HEK293T (cell line): ENCODE measurements around the gene DPP3.

ENCODE experiments used
- CTCF ChIA-PET: fragments of 350-600 bp; formaldehyde crosslinking; extraction: SDS; loops from one replicate; lab custom pipeline; 2021; ENCODE audit warnings: antibody characterized with exemption, inconsistent platforms; lab: Yijun Ruan, JAX
- POLR2A ChIA-PET: fragments of 350-600 bp; formaldehyde crosslinking; extraction: SDS; loops from one replicate; lab custom pipeline; 2020; ENCODE audit warnings: antibody characterized with exemption, inconsistent platforms; lab: Yijun Ruan, JAX
- DNase-seq: peaks from one replicate; pipeline ENCODE4 v3.0.0; 2012; ENCODE audit warnings: mixed read lengths; ENCODE audit errors: extremely low spot score
- ARNT ChIP-seq: fragments of 450-650 bp; IDR thresholded peaks from 2 replicates; pipeline ENCODE4 v1.6.1; 2017; ENCODE audit warnings: mild to moderate bottlenecking
- BHLHE40 ChIP-seq: fragments of 450-650 bp; IDR thresholded peaks from 2 replicates; pipeline ENCODE4 v1.6.1; 2016; ENCODE audit warnings: mild to moderate bottlenecking, moderate library complexity, borderline replicate concordance
- CTBP1 ChIP-seq: fragments of 450-650 bp; IDR thresholded peaks from 2 replicates; pipeline ENCODE4 v1.6.1; 2016; ENCODE audit warnings: borderline replicate concordance
- ELF4 ChIP-seq: fragments of 450-650 bp; IDR thresholded peaks from 2 replicates; pipeline ENCODE4 v1.6.1; 2017; ENCODE audit warnings: antibody characterized with exemption
- FOXA1 ChIP-seq: fragments of 450-650 bp; IDR thresholded peaks from 2 replicates; pipeline ENCODE4 v1.6.1; 2016; ENCODE audit warnings: mild to moderate bottlenecking
- FOXK2 ChIP-seq: fragments of 450-650 bp; IDR thresholded peaks from 2 replicates; pipeline ENCODE4 v1.6.1; 2016; ENCODE audit warnings: mild to moderate bottlenecking
- FOXM1 ChIP-seq: fragments of 450-650 bp; IDR thresholded peaks from 2 replicates; pipeline ENCODE4 v1.6.1; 2017; ENCODE audit warnings: mild to moderate bottlenecking, borderline replicate concordance
- HDGF ChIP-seq: fragments of 450-650 bp; IDR thresholded peaks from 2 replicates; pipeline ENCODE4 v1.6.1; 2017; ENCODE audit warnings: antibody characterized with exemption, borderline replicate concordance
- L3MBTL2 ChIP-seq: fragments of 450-650 bp; conservative IDR thresholded peaks from 2 replicates; pipeline ENCODE4 v1.6.1; 2016; ENCODE audit warnings: mild to moderate bottlenecking
- LEF1 ChIP-seq: fragments of 450-650 bp; IDR thresholded peaks from 2 replicates; pipeline ENCODE4 v1.6.1; 2017; ENCODE audit warnings: mild to moderate bottlenecking, borderline replicate concordance
- NFRKB ChIP-seq: fragments of 450-650 bp; IDR thresholded peaks from 2 replicates; pipeline ENCODE4 v1.6.1; 2016; ENCODE audit warnings: mild to moderate bottlenecking, moderate library complexity
- SP1 ChIP-seq: fragments of 450-650 bp; IDR thresholded peaks from 2 replicates; pipeline ENCODE4 v1.6.1; 2017
- SUZ12 ChIP-seq: fragments of 450-650 bp; IDR thresholded peaks from 2 replicates; pipeline ENCODE4 v1.6.1; 2016; ENCODE audit warnings: mild to moderate bottlenecking
- TARDBP ChIP-seq: fragments of 450-650 bp; IDR thresholded peaks from 2 replicates; pipeline ENCODE4 v1.6.1; 2016
- ZNF384 ChIP-seq: fragments of 450-650 bp; IDR thresholded peaks from 2 replicates; pipeline ENCODE4 v1.6.1; 2016
- TF ChIP-seq, protein P1 (sequence below): fragments of 450-650 bp; IDR thresholded peaks from 2 replicates; pipeline ENCODE4 v1.6.1; 2016

The DPP3 gene

DNA sequence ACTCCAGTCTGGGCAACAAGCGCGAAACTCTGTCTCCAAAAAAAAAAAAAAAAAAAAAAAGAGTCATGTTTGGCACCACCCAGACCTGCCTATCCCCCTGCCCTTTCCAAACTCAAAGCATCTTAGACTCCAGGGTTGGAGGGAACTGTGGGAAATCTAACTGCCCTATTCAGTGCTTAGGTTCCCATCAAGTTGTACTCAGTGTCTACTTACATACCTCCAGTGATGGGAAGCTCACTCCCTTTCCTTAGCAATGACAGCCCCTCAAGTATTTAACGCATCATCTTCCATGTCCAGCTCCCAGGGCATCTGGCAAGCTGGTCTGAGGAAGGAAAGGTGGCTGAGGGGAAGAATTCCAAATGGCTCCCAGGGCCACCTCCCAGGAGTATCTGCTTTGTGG is 69.5 kb downstream of the DPP3 start:
- ChIA-PET POLR2A (interaction anchor here (1.3 to 1.8 kb wide), 3 partner anchors 12 to 43 kb away, joined by 3 read pairs; partner anchors contain the start of genes CCDC87 and CTSF), CTCF (no interaction called here)
- DNase-seq: no peak
- TF ChIP-seq HDGF: no peak
- no peak for TF ChIP-seq SP1
- no peak for TF ChIP-seq BHLHE40
- no peak for TF ChIP-seq ARNT
- no peak for TF ChIP-seq L3MBTL2
- no peak for TF ChIP-seq ELF4
- TF ChIP-seq FOXM1: no peak
- no peak for TF ChIP-seq LEF1
- TF ChIP-seq TARDBP: no peak
- TF ChIP-seq ZNF384: no peak
- TF ChIP-seq, protein P1, sequence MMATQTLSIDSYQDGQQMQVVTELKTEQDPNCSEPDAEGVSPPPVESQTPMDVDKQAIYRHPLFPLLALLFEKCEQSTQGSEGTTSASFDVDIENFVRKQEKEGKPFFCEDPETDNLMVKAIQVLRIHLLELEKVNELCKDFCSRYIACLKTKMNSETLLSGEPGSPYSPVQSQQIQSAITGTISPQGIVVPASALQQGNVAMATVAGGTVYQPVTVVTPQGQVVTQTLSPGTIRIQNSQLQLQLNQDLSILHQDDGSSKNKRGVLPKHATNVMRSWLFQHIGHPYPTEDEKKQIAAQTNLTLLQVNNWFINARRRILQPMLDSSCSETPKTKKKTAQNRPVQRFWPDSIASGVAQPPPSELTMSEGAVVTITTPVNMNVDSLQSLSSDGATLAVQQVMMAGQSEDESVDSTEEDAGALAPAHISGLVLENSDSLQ: no peak
- no peak for TF ChIP-seq CTBP1
- TF ChIP-seq NFRKB: no peak

DNA sequence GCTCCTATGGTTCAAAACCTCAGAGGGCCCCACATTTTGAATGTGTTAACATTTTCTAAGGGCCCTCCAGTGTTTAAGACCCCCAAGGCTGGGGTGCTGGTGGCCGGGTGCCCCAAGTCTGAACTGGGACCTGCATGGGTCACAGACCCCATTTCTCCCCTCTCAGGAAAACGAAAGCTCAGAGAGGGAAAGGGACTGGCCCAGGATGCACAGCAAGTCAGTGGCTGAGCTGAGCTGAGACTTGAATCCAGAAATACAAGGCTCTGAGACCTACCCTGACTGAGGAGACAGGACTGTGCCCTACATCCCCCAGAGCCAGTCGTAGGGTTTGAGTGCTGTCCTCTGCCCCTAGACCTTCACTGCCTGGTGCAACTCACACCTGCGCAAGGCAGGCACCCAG is 70.7 kb downstream of the DPP3 start:
- TF ChIP-seq ARNT (no peak), SP1 (no peak), NFRKB (no peak), ZNF384 (no peak), ELF4 (no peak), LEF1 (no peak), L3MBTL2 (no peak), CTBP1 (no peak), BHLHE40 (no peak), FOXM1 (no peak), FOXK2 (no peak), TARDBP (no peak), FOXA1 (no peak), HDGF (no peak), SUZ12 (no peak)
- TF ChIP-seq, protein P1: no peak
- ChIA-PET CTCF (no interaction called here), POLR2A (interaction anchor here (1.3 kb wide), 1 partner anchor 18 kb away, joined by 3 read pairs; the partner anchor contains the start of gene CTSF)
- DNase-seq: no peak

DNA sequence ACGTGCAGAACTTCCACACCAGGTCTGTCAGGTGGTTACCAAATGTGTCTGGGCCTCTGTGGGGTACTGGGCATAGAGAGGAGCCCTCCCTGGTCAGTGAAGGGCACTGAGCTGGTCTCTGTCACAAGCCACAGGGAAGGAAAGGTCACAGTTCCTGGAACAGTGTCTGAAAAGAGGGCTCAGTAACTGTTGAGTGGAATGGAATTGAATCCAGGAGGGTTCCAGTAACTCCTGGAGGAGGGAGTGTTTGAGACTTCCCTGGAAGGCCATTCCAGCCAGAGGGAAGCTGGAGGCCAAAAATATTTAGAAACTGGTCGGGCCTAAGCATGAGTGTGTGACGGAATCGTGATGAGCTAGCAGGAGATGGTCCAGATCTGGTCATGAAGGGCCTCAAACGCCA is 74.4 kb downstream of the DPP3 start:
- ChIA-PET CTCF (no interaction called here), POLR2A (no interaction called here)
- DNase-seq: no peak
- TF ChIP-seq NFRKB: no peak
- no peak for TF ChIP-seq LEF1
- no peak for TF ChIP-seq HDGF
- no peak for TF ChIP-seq FOXM1
- no peak for TF ChIP-seq TARDBP
- TF ChIP-seq ELF4: no peak

DNA sequence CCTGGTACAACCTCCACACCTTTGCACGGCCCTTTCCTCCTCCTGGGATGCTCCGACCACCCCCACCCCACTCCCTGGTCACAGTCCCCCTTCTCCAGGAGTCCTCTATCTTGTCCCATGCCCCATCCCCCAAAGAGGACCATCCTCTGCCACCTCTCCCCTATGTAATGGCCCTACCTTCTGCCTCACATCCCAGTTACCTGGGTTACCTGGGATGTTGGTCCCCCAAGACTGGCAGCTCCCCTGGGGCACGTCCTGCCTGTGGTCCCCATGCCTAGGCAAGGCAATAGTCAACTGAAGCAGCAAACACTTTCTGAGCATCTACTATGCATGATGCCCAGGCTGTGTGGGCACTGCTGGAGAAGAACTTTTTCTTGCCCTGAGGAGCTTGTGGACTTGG is 75.2 kb downstream of the DPP3 start:
- TF ChIP-seq, protein P1: no peak
- TF ChIP-seq FOXA1: no peak
- no peak for TF ChIP-seq TARDBP
- no peak for TF ChIP-seq CTBP1
- TF ChIP-seq HDGF: no peak
- TF ChIP-seq FOXK2: no peak
- no peak for TF ChIP-seq NFRKB
- TF ChIP-seq LEF1: no peak
- no peak for TF ChIP-seq FOXM1
- TF ChIP-seq SP1: no peak
- TF ChIP-seq ZNF384: no peak
- TF ChIP-seq ARNT: no peak
- no peak for TF ChIP-seq L3MBTL2
- no peak for TF ChIP-seq SUZ12
- no peak for TF ChIP-seq ELF4
- CTCF ChIA-PET: no interaction called here
- POLR2A ChIA-PET: interaction anchor here (0.8 kb wide), 1 partner anchor 19 kb away, joined by 3 read pairs; no protein-coding TSS in a partner anchor
- DNase-seq: no peak

DNA sequence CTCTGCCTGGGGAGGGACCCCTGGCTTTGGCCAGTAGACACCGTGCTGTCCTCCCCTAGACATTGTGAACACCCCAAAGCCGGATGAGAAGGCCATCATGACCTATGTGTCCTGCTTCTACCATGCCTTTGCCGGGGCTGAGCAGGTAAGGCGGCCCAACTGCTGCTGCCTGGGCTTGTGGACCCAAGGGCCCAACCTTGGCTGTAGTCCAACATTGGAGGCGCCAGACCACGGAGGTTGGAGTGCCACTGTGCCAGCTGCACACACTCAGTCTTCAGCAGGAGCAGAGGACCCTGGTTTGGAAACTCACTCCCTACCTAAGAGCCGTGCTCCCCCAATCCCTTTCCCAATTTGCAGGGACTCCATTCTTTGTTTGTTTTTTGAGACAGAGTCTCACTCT is 75.9 kb downstream of the DPP3 start:
- TF ChIP-seq ARNT (no peak), HDGF (no peak), L3MBTL2 (no peak), ZNF384 (no peak), FOXM1 (no peak), CTBP1 (no peak), SP1 (no peak), FOXK2 (no peak), NFRKB (no peak), SUZ12 (no peak), BHLHE40 (no peak), TARDBP (no peak), LEF1 (no peak), FOXA1 (no peak), ELF4 (no peak)
- TF ChIP-seq, protein P1: no peak
- CTCF ChIA-PET: no interaction called here
- POLR2A ChIA-PET: no interaction called here
- DNase-seq: no peak
